HEK293 (cell line): ENCODE data around the gene GPER1.

Source experiments
- CTCF ChIA-PET: fragments of 350-600 bp; formaldehyde crosslinking; extraction: SDS; loops from one replicate; lab custom pipeline; 2021; ENCODE audit warnings: antibody characterized with exemption; lab: Yijun Ruan, JAX
- POLR2A ChIA-PET: fragments of 300-600 bp; formaldehyde crosslinking; extraction: SDS; loops from one replicate; lab custom pipeline; 2020; ENCODE audit warnings: antibody characterized with exemption, inconsistent platforms; lab: Yijun Ruan, JAX
- H3K27ac ChIP-seq: fragments of 200-500 bp; sonication (Bioruptor generic); 2 replicates; pipeline ENCODE4 v1.5.1; 2014; ENCODE audit warnings: low read depth, low read length, control low read depth, inconsistent platforms; ENCODE audit errors: extremely low read depth
- H3K36me3 ChIP-seq, 2 experiments: fragments of 200-500 bp in 1 of 2; sonication (Bioruptor generic) in 1 of 2; 1 replicate in 1 of 2; 2 replicates in 1 of 2; pipeline ENCODE4 v1.5.1; 2014 to 2017; ENCODE audit warnings: inconsistent platforms in 2 of 2, low read length in 2 of 2; ENCODE audit not compliant: control insufficient read depth in 2 of 2, insufficient read depth in 1 of 2
- H3K4me1 ChIP-seq: fragments of 200-500 bp; sonication (Bioruptor generic); 2 replicates; pipeline ENCODE4 v1.5.1; 2014; ENCODE audit warnings: mild to moderate bottlenecking, low read length, inconsistent platforms; ENCODE audit not compliant: control insufficient read depth, insufficient read depth
- H3K4me3 ChIP-seq: 2 replicates; pipeline ENCODE4 v1.5.1; 2011; ENCODE audit warnings: low read depth, mild to moderate bottlenecking, control low read depth, low read length, moderate library complexity
- H3K9me3 ChIP-seq: fragments of 200-500 bp; sonication (Bioruptor generic); 2 replicates; pipeline ENCODE4 v1.5.1; 2014; ENCODE audit warnings: low read depth, low read length, inconsistent platforms; ENCODE audit not compliant: control insufficient read depth, insufficient read depth
- GLIS1 ChIP-seq: fragments of 450-650 bp; formaldehyde crosslinking; IDR thresholded peaks from 2 replicates; pipeline ENCODE4 v1.5.1; 2016; ENCODE audit warnings: missing biosample characterization, missing genetic modification characterization
- HOXC10 ChIP-seq: sonication (generic); formaldehyde crosslinking; IDR thresholded peaks from 2 replicates; pipeline ENCODE4 v1.8.1; 2023; ENCODE audit warnings: mild to moderate bottlenecking, missing genetic modification reagents
- KLF1 ChIP-seq: fragments of 450-650 bp; formaldehyde crosslinking; IDR thresholded peaks from 2 replicates; pipeline ENCODE4 v1.5.1; 2016; ENCODE audit warnings: missing biosample characterization, missing genetic modification characterization
- KLF16 ChIP-seq: fragments of 450-650 bp; formaldehyde crosslinking; IDR thresholded peaks from 2 replicates; pipeline ENCODE4 v1.5.1; 2017; ENCODE audit warnings: missing biosample characterization, missing genetic modification characterization
- KLF17 ChIP-seq: fragments of 450-650 bp; formaldehyde crosslinking; IDR thresholded peaks from 2 replicates; pipeline ENCODE4 v1.5.1; 2016; ENCODE audit warnings: missing biosample characterization, missing genetic modification characterization
- OVOL3 ChIP-seq: fragments of 450-650 bp; formaldehyde crosslinking; IDR thresholded peaks from 2 replicates; pipeline ENCODE4 v1.5.1; 2016; ENCODE audit warnings: missing biosample characterization, missing genetic modification characterization
- TRIM28 ChIP-seq: IDR thresholded peaks from 2 replicates; pipeline ENCODE4 v1.6.1; 2011; ENCODE audit warnings: low read length, control low read depth, borderline replicate concordance
- ZBTB1 ChIP-seq: fragments of 450-650 bp; formaldehyde crosslinking; IDR thresholded peaks from 2 replicates; pipeline ENCODE4 v1.5.1; 2016; ENCODE audit warnings: missing biosample characterization, missing genetic modification characterization
- ZNF18 ChIP-seq: fragments of 450-650 bp; formaldehyde crosslinking; IDR thresholded peaks from 2 replicates; pipeline ENCODE4 v1.5.1; 2016; ENCODE audit warnings: missing biosample characterization, missing genetic modification characterization
- ZNF221 ChIP-seq: fragments of 450-650 bp; formaldehyde crosslinking; IDR thresholded peaks from 2 replicates; pipeline ENCODE4 v1.5.1; 2017; ENCODE audit warnings: missing biosample characterization, missing genetic modification characterization, borderline replicate concordance
- ZNF335 ChIP-seq: fragments of 450-650 bp; formaldehyde crosslinking; conservative IDR thresholded peaks from 2 replicates; pipeline ENCODE4 v1.5.1; 2016; ENCODE audit warnings: missing biosample characterization, missing genetic modification characterization
- ZNF341 ChIP-seq: fragments of 450-650 bp; formaldehyde crosslinking; IDR thresholded peaks from 2 replicates; pipeline ENCODE4; 2016; ENCODE audit warnings: low read depth, missing biosample characterization, missing genetic modification characterization
- ZNF518A ChIP-seq: fragments of 450-650 bp; formaldehyde crosslinking; conservative IDR thresholded peaks from 2 replicates; pipeline ENCODE4 v1.5.1; 2016; ENCODE audit warnings: low read depth, missing biosample characterization, missing genetic modification characterization
- ZNF549 ChIP-seq: fragments of 450-650 bp; IDR thresholded peaks from 2 replicates; pipeline ENCODE4 v1.5.1; 2018; ENCODE audit warnings: missing biosample characterization, missing genetic modification characterization, mild to moderate bottlenecking, inconsistent platforms, moderate library complexity
- ZNF621 ChIP-seq: fragments of 450-650 bp; formaldehyde crosslinking; IDR thresholded peaks from 2 replicates; pipeline ENCODE4 v1.5.1; 2017; ENCODE audit warnings: missing biosample characterization, missing genetic modification characterization
- ZNF645 ChIP-seq: fragments of 450-650 bp; formaldehyde crosslinking; IDR thresholded peaks from 2 replicates; pipeline ENCODE4; 2016; ENCODE audit warnings: missing biosample characterization, missing genetic modification characterization
- ZNF843 ChIP-seq: fragments of 450-650 bp; formaldehyde crosslinking; IDR thresholded peaks from 2 replicates; pipeline ENCODE4 v1.5.1; 2016; ENCODE audit warnings: missing biosample characterization, missing genetic modification characterization
- ZSCAN18 ChIP-seq: fragments of 450-650 bp; formaldehyde crosslinking; IDR thresholded peaks from 2 replicates; pipeline ENCODE4 v1.5.1; 2016; ENCODE audit warnings: missing biosample characterization, missing genetic modification characterization
- ZSCAN30 ChIP-seq: fragments of 450-650 bp; IDR thresholded peaks from 2 replicates; pipeline ENCODE4 v1.5.1; 2018; ENCODE audit warnings: missing biosample characterization, mild to moderate bottlenecking, missing genetic modification characterization, moderate library complexity
- ZSCAN5A ChIP-seq: fragments of 450-650 bp; formaldehyde crosslinking; IDR thresholded peaks from 2 replicates; pipeline ENCODE4 v1.5.1; 2016; ENCODE audit warnings: missing biosample characterization, missing genetic modification characterization

The GPER1 gene

GRCh38 chr7:1101563-1102431 is 13.9 kb downstream of the GPER1 start:
- H3K4me1 ChIP-seq, result no peaks in the 10 kb centered on the region; the same call in 1 of the 2 replicates
- ChIA-PET CTCF (interaction anchor here (0.9 to 1.6 kb wide), 3 partner anchors 16 to 74 kb away, joined by 3 to 8 read pairs (median 4); no protein-coding TSS in a partner anchor), POLR2A (no interaction called here)
- H3K27ac ChIP-seq, result no peak overlapping the region
- no peak overlapping the region for H3K4me3 ChIP-seq
- TF ChIP-seq KLF16 (tag by site-specific recombination) (no peak), ZNF518A (tag by site-specific recombination) (no peak), KLF17 (no peak), ZNF645 (tag by site-specific recombination) (no peak), HOXC10 (no peak), ZNF221 (no peak), GLIS1 (tag by site-specific recombination) (no peak), ZNF621 (tag by site-specific recombination) (no peak), ZSCAN18 (tag by site-specific recombination) (no peak), ZNF341 (no peak), ZNF335 (tag by site-specific recombination) (no peak), ZNF18 (no peak), ZSCAN30 (tag by site-specific recombination) (no peak), TRIM28 (no peak), ZNF549 (tag by site-specific recombination) (no peak), OVOL3 (tag by site-specific recombination) (no peak), ZNF843 (no peak), ZBTB1 (tag by site-specific recombination) (no peak), ZSCAN5A (tag by site-specific recombination) (no peak), KLF1 (tag by site-specific recombination) (no peak)
- no peaks in the 10 kb centered on the region for H3K9me3 ChIP-seq
- peaks cover 0 to 5% of the 10 kb centered on the region in 2 experiments; a peak in 1 of 3 replicates for H3K36me3 ChIP-seq
